HepG2 (cell line): ENCODE data around the gene STK39. TPM values are rescaled to one million over a fixed set of nuclear protein-coding genes. Genes with fewer than 3 reads are reported as not detected.

Experiments
- ATAC-seq: fragments of 200-7000 bp; cut with Tn5 transposase; 3 replicates; pipeline ENCODE4 v1.9.1; 2020; ENCODE audit warnings: mild to moderate bottlenecking, moderate library complexity
- BruUV-seq: library from RNA; stranded (reverse); fragments of 400-500 nt; replicated peaks from 2 replicates; lab custom pipeline; 2021; lab: Mats Ljungman, UMichigan
- CTCF ChIA-PET: fragments of 300-600 bp; formaldehyde crosslinking; extraction: SDS; loops from one replicate; lab custom pipeline; 2021; ENCODE audit warnings: low total read pairs, inconsistent platforms, low intra/inter-chr PET ratio; lab: Yijun Ruan, JAX
- POLR2A ChIA-PET: fragments of 350-600 bp; sonication (Branson Sonifier 250); formaldehyde crosslinking; loops from one replicate; lab custom pipeline; 2020; ENCODE audit warnings: antibody characterized with exemption, inconsistent platforms; lab: Yijun Ruan, JAX
- DNase-seq: peaks from one replicate; pipeline ENCODE4 v3.0.0-alpha.2; 2015; ENCODE audit warnings: low spot score
- FAIRE-seq: peaks from 3 replicates; lab custom pipeline; 2011; peaks lifted over from hg19 to GRCh38; lab: Jason Lieb, UNC
- H2AFZ ChIP-seq: one replicate; pipeline ENCODE4 v1.6.1; 2011; ENCODE audit warnings: low read length, inconsistent platforms
- H3K27ac ChIP-seq: fragments of 300-600 bp; 3 replicates; pipeline ENCODE4 v1.8.0; 2011; ENCODE audit warnings: mixed run types, mild to moderate bottlenecking, mixed read lengths, low read length, inconsistent platforms; ENCODE audit not compliant: insufficient read depth; ENCODE audit errors: extremely low read length
- H3K27me3 ChIP-seq, 2 experiments: fragments of 200-600 bp in 1 of 2; 2 replicates in 1 of 2; 3 replicates in 1 of 2; pipeline versions ENCODE4 v1.6.0 to v1.8.0; 2011; ENCODE audit warnings: low read length in 2 of 2, mild to moderate bottlenecking in 2 of 2, moderate library complexity in 2 of 2, inconsistent platforms in 1 of 2; ENCODE audit not compliant: insufficient read depth in 2 of 2, control insufficient read depth in 1 of 2
- H3K36me3 ChIP-seq, 2 experiments: fragments of 200-600 bp in 1 of 2; replicated peaks in 1 of 2; 2 replicates in 1 of 2; 3 replicates in 1 of 2; pipeline versions ENCODE4 v1.5.1 to v1.8.0; 2011; ENCODE audit warnings: low read length in 2 of 2, inconsistent platforms in 1 of 2; ENCODE audit not compliant: insufficient read depth in 2 of 2, control insufficient read depth in 1 of 2
- H3K4me1 ChIP-seq: 2 replicates; pipeline ENCODE4 v1.5.1; 2012; ENCODE audit warnings: low read length, inconsistent platforms; ENCODE audit not compliant: insufficient read depth
- H3K4me2 ChIP-seq: 2 replicates; pipeline ENCODE4 v1.6.0; 2011; ENCODE audit warnings: low read depth, low read length, inconsistent platforms
- H3K4me3 ChIP-seq, 3 experiments: fragments of 200-600 bp in 1 of 3; sonication (generic), shearing (Covaris generic) in 1 of 3; replicated peaks in 1 of 3; 2 replicates each; pipeline ENCODE4 v1.5.1; 2011 to 2016; ENCODE audit warnings: low read length in 3 of 3, inconsistent platforms in 2 of 3, low read depth in 2 of 3, mild to moderate bottlenecking in 2 of 3, control low read depth in 1 of 3, mixed read lengths in 1 of 3; ENCODE audit not compliant: insufficient read depth in 1 of 3
- H3K79me2 ChIP-seq: one replicate; pipeline ENCODE4 v1.6.1; 2011; ENCODE audit warnings: low read length, inconsistent platforms; ENCODE audit not compliant: insufficient read depth
- H3K9ac ChIP-seq: 2 replicates; pipeline ENCODE4 v1.6.0; 2011; ENCODE audit warnings: mild to moderate bottlenecking, low read depth, low read length, inconsistent platforms; ENCODE audit not compliant: insufficient read depth
- H3K9me3 ChIP-seq: 2 replicates; pipeline ENCODE4 v1.5.1; 2012; ENCODE audit warnings: mild to moderate bottlenecking, low read length
- H4K20me1 ChIP-seq: 2 replicates; pipeline ENCODE4 v1.6.0; 2011; ENCODE audit warnings: inconsistent platforms, mild to moderate bottlenecking, low read length, moderate library complexity; ENCODE audit not compliant: insufficient read depth
- DNMT1 ChIP-seq: sonication (generic); formaldehyde crosslinking; IDR thresholded peaks from 2 replicates; pipeline ENCODE4 v1.5.1; 2020; ENCODE audit warnings: mild to moderate bottlenecking, missing genetic modification reagents
- KLF16 ChIP-seq, 2 experiments: sonication (generic) in 1 of 2; formaldehyde crosslinking in 1 of 2; IDR thresholded peaks; 2 replicates each; pipeline versions ENCODE4 v1.6.1 to v1.8.0; 2016 to 2023; ENCODE audit warnings: missing genetic modification reagents in 2 of 2, missing compliant biosample characterization in 1 of 2
- MED1 ChIP-seq: sonication (generic); formaldehyde crosslinking; IDR thresholded peaks from 2 replicates; pipeline ENCODE4 v1.4.0; 2020; ENCODE audit warnings: missing genetic modification reagents
- MXD4 ChIP-seq: IDR thresholded peaks from 2 replicates; pipeline ENCODE4 v1.6.1; 2016; ENCODE audit warnings: mild to moderate bottlenecking, missing biosample characterization, missing genetic modification reagents
- NR2C2 ChIP-seq: sonication (generic); formaldehyde crosslinking; IDR thresholded peaks from 2 replicates; pipeline ENCODE4 v1.4.0; 2020; ENCODE audit warnings: missing genetic modification reagents, mild to moderate bottlenecking, moderate library complexity, borderline replicate concordance
- ONECUT2 ChIP-seq: sonication (generic); formaldehyde crosslinking; IDR thresholded peaks from 2 replicates; pipeline ENCODE4 v1.4.0; 2020; ENCODE audit warnings: missing genetic modification reagents
- RCOR2 ChIP-seq: IDR thresholded peaks from 2 replicates; pipeline ENCODE4 v1.6.1; 2016; ENCODE audit warnings: missing biosample characterization, missing genetic modification reagents
- ZNF292 ChIP-seq: sonication (generic); formaldehyde crosslinking; IDR thresholded peaks from 2 replicates; pipeline ENCODE4 v1.8.1; 2022; ENCODE audit warnings: mild to moderate bottlenecking, low read depth, missing genetic modification reagents, borderline replicate concordance
- WGBS: methylation state at CpG from one replicate; pipeline ENCODE4 v1.1.6; 2017; ENCODE audit warnings: low lambda C conversion rate; 5-methylcytosine and 5-hydroxymethylcytosine counted together
- in situ Hi-C: cut with HindIII; loops from 2 replicates; pipeline ENCODE4 v1.10.0; 2017; ENCODE audit warnings: low pct_unique_long_range_greater_than_20kb; ENCODE audit not compliant: extremely low pct_ligation_motif_present
- intact Hi-C: fragments of 100-400 bp; cut with micrococcal nuclease; formaldehyde crosslinking; loops from one replicate; pipeline ENCODE4 v1.10.0; 2022; ENCODE audit not compliant: unreplicated experiment
- polyA plus RNA-seq, 8 experiments: library from polyadenylated mRNA; depleted of rRNA in 3 of 8; stranded (reverse) in 7 of 8; unstranded in 1 of 8; fragments of >200 nt; fragmentation: Illumina TruSeq in 4 of 8; extraction: Trizol in 4 of 8; gene quantifications; 2 replicates each; pipeline versions ENCODE4 v1.2.1 to v1.2.3, GENCODE V29; 2011 to 2016; ENCODE audit warnings: low read depth in 4 of 8, missing spikeins in 1 of 8, mixed read lengths in 1 of 8; ENCODE audit not compliant: insufficient read depth in 1 of 8
- total RNA-seq, 5 experiments: library from RNA; depleted of rRNA; stranded (reverse); fragments of >200 nt; fragmentation: Illumina TruSeq; extraction: Trizol; gene quantifications; 2 replicates each; pipeline ENCODE4 v1.2.3, GENCODE V29; 2016; ENCODE audit warnings: low read depth in 1 of 5
- TF ChIP-seq, protein P1 (sequence below): IDR thresholded peaks from 2 replicates; pipeline ENCODE4 v1.6.1; 2016; ENCODE audit warnings: missing genetic modification reagents, missing compliant biosample characterization

Gene STK39
- total and polyA plus RNA-seq, 2 of the 13 experiments (the other 11 are each of a cell fraction or from before 2014, with no cell fraction given), result 27.3 to 38.4 TPM

DNA sequence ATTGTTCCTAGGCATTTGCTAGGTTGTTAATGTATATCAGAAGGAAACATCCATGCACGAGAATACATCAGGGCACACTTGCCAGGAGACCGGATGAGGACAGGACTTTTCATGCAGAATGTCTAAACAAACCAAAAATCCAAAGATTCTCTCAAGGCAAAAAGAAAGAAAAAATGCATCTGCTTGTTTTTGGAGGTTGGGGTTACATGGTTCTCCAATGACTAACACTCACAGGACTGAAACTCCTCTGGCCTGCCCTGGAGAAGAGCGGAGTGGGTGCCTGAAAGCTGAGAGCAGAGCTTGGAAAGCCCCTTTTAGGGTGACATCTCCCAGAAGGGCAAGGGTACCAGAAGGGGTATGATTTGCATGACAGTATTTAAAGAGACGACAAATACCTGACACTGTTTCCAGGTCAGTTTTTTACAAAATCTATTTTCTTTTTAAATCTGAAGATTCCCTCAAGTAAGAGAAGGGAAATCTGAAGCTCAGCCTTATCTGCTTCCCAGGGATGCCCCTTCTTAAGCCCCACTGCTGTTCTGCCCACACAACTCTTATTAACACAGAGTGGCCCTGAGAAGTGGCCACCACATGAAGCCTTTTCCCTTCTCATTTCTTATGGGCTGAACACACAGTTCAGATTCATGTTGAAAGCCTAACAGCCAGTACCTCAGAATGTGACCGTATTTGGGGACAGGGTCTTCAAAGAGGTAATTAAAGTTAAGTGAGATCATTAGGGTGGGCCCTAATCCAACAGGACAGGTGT is 216.4 kb downstream of the STK39 start:
- H3K4me2 ChIP-seq, result no peak overlapping the region
- in situ Hi-C loops, result no loop called here
- H4K20me1 ChIP-seq, result no peaks in the 10 kb centered on the region
- no peaks in the 10 kb centered on the region for H3K9me3 ChIP-seq
- peaks cover 1 to 9% of the 10 kb centered on the region in 2 experiments; a peak in 3 of 5 replicates for H3K36me3 ChIP-seq
- 96% methylated on average over 5 of the region's 5 CpGs for WGBS
- H2AFZ ChIP-seq, result no peak overlapping the region
- FAIRE-seq (no peak), DNase-seq (no peak), ATAC-seq (no peak)
- H3K79me2 ChIP-seq, result no peaks in the 10 kb centered on the region
- intact Hi-C loops, result no loop called here
- CTCF ChIA-PET, result no interaction called here
- H3K27me3 ChIP-seq, result no peaks in the 10 kb centered on the region
- TF ChIP-seq MED1 (no peak), MXD4 (CRISPR knock-in tag) (no peak), NR2C2 (CRISPR knock-in tag) (no peak), KLF16 (CRISPR knock-in tag; IDR thresholded peaks at IDR 0.05) (no peak), RCOR2 (CRISPR knock-in tag) (no peak), ONECUT2 (no peak), DNMT1 (CRISPR knock-in tag) (no peak), ZNF292 (CRISPR knock-in tag) (no peak)
- TF ChIP-seq, protein P1, sequence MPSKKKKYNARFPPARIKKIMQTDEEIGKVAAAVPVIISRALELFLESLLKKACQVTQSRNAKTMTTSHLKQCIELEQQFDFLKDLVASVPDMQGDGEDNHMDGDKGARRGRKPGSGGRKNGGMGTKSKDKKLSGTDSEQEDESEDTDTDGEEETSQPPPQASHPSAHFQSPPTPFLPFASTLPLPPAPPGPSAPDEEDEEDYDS (CRISPR knock-in tag), result no peak
- POLR2A ChIA-PET, result no interaction called here
- no TSS peak for BruUV-seq
- no peak overlapping the region for H3K27ac ChIP-seq
- no peak overlapping the region for H3K9ac ChIP-seq
- H3K4me3 ChIP-seq, result no peak overlapping the region
- H3K4me1 ChIP-seq, result peaks cover 13% of the 10 kb centered on the region
